OCI-M1 (cell line): ENCODE measurements around the gene CNPY3.
"Not testable (repeated sequence)": the region's sequence is repeated elsewhere in the genome, so short reads cannot be mapped to it uniquely, and the experiment has no call there.

Experiments used
- DNase-seq: peaks from one replicate; lab custom pipeline; 2025; lab: John Stamatoyannopoulos, UW

The CNPY3 gene

GRCh38 chr6:42928986-42929820 is at the start of gene CNPY3:
Gene CNPY3, plus strand, starts transcription at chr6:42929480. Its CDS starts 91 bp downstream, at chr6:42929571.
- peak; percentile 99 for DNase-seq

GRCh38 chr6:42880240-42880817 is 49.0 kb upstream of the CNPY3 start:
- DNase-seq, result not testable (repeated sequence)

DNA sequence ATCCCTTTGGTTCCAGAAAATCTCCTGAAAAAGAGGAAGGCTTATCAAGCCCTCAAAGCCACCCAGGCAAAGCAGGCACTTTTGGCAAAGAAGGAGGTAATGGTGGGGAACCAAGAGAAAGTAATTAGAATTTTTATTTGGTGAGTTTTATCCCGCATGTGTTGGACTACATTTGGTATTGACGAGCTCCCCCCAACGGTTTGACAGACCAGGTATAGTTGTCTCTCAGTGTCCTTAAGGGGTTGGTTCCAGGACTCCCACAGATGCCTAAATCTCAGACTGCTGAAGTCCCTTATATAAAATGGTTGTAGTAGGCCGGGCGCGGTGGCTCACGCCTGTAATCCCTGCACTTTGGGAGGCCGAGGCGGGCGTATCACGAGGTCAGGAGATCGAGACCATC is 48.4 kb upstream of the CNPY3 start:
- not testable (repeated sequence) for DNase-seq

DNA sequence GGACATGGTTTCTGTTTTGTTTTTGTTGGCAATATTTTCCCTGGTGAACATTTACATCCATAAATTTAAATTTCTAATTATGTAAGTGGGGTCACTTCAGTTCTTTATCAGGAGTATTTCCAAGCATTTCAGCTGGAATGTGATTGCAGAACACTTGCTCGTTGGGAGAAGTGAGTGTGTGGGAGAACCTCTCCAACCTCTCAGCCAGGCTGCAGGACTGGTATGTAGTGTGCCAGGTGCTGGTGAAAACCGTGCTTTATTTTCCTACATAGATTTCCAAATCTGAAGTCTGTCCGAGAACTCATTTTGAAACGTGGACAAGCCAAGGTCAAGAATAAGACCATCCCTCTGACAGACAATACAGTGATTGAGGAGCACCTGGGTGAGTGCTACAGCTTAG is 43.6 kb upstream of the CNPY3 start:
- DNase-seq, result no peak

GRCh38 chr6:42888201-42888600 is 41.1 kb upstream of the CNPY3 start:
- not testable (repeated sequence) for DNase-seq

GRCh38 chr6:42889815-42890214 is 39.5 kb upstream of the CNPY3 start:
- DNase-seq, result no peak

DNA sequence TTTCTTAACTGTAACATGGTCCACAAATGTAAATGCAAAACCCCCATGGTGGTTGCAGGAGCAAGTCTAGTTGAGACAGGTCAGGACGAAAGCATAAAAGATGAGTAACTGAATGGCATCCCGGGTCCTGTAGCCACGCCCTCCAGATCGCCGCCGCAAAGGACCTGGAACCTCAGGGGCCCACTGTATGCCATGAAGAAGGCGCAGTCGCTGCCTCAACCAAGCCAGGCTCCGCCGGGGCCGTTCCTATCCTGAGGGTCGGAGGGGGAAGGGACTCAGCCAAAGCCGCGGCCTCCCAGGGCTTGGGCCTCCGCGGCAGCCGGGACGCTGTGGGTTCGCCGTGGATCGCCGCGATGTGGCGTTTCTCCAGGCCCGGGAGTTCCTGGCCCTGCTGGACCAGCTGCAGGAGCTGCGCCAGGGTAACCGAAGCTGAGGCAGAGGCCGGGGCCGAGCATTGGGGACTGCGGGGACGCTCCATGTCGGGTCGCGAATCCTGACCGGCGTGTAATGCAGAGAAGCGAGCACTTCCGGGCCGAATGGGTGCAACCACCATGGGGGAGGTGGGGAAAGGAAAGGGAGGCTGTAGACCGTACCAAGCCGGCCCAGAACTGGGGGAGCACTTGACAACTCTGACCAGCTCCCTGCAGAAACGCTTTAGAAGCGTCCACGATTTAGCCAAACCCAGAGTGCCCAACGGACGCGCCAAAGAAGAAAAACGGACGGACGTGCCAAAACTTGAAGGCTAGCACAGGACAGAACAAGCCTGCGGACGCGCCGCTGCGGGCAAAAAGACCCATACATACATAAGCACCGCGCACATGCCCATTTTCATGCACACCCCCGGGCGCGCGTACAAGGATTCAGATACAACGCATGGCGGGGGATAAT is 38.7 kb upstream of the CNPY3 start:
- DNase-seq, result peak; percentile 98

DNA sequence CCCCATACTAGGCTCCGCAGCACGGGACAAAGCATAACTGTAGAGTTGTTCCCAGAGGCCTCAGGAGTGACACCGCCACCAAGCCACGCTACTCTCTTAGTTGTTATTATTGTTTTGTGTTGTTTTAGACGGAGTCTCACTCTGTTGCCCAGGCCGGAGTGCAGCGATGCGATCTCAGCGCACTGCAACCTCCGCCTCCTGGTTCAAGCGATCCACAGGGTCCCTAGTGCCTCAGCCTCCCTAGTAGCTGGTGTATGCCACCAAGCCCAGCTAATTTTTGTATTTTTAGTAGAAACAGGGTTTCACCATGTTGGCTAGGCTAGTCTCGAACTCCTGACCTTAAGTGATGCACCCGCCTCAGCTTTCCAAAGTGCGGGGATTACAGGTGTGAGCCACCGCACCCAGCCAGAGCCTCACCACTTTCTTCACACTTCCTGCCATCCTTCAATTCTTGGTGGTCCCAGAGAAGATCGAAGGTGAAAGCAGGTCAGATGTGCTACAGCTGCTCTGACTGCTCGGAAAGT is 38.0 kb upstream of the CNPY3 start:
- DNase-seq, result no peak

GRCh38 chr6:42894041-42894828 is 35.0 kb upstream of the CNPY3 start:
- peak; percentile 96 for DNase-seq

DNA sequence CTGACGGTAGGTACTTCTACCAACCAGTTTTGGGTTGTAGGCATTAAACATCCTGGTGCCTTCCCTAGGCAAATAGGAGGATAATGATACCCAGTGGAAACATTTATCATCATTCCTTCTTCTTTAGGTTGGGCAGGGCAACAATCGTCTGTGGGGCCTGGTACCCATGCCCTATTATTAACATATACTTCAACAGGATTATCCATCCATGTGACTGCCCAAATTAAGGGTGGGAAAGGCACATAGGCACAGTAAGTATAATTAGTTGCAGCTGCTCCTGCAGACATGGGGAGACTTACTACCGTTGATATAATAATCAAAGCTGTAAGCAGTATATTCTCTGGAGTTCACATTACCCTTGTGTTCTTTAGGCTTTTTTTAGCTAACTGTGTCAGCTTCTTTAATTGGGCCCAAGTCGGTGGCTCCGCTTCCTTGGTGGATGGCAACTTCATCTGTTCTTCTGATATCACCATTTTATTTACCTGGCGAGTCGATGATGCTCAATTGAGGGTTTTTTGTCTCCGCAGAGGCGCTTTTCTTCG is 33.0 kb upstream of the CNPY3 start:
- DNase-seq, result no peak

GRCh38 chr6:42898891-42899361 is 30.4 kb upstream of the CNPY3 start:
- peak; percentile 96 for DNase-seq

GRCh38 chr6:42899871-42900270 is 29.4 kb upstream of the CNPY3 start:
- no peak for DNase-seq

- peak; percentile 97 for DNase-seq
Measured at GRCh38 chr6:42901538-42901957, 27.7 kb upstream of the CNPY3 start.

GRCh38 chr6:42902429-42903263 is 26.6 kb upstream of the CNPY3 start:
- DNase-seq, result peak; percentile 80

GRCh38 chr6:42904467-42904866 is 24.8 kb upstream of the CNPY3 start:
- no peak for DNase-seq

- DNase-seq, result no peak
Measured at GRCh38 chr6:42907336-42907735, 21.9 kb upstream of the CNPY3 start.

- DNase-seq, result no peak
Measured at GRCh38 chr6:42909835-42910234, 19.4 kb upstream of the CNPY3 start.

- no peak for DNase-seq
Measured at GRCh38 chr6:42911171-42912021, 17.9 kb upstream of the CNPY3 start.

- no peak for DNase-seq
Measured at GRCh38 chr6:42914546-42914945, 14.7 kb upstream of the CNPY3 start.
